Loucy (cell line): ENCODE data around the gene SLC11A1.

Experiments
- H2AFZ ChIP-seq: fragments of 200-600 bp; sonication (generic); 2 replicates; pipeline ENCODE4 v1.6.0; 2016; ENCODE audit warnings: antibody characterized with exemption, mild to moderate bottlenecking, low read length, moderate library complexity
- H3F3A ChIP-seq: fragments of 200-600 bp; 2 replicates; pipeline ENCODE4 v1.6.0; 2016; ENCODE audit warnings: antibody characterized with exemption, low read depth, mild to moderate bottlenecking
- H3K27me3 ChIP-seq: fragments of 200-600 bp; sonication (generic); 2 replicates; pipeline ENCODE4 v1.6.1; 2014; ENCODE audit warnings: low read length, mild to moderate bottlenecking; ENCODE audit not compliant: insufficient read depth, poor library complexity, severe bottlenecking
- H3K36me3 ChIP-seq: fragments of 200-600 bp; sonication (generic); 2 replicates; pipeline ENCODE4 v1.6.1; 2016; ENCODE audit warnings: low read length; ENCODE audit not compliant: insufficient read depth
- H3K4me1 ChIP-seq: fragments of 200-600 bp; sonication (generic); 2 replicates; pipeline ENCODE4 v1.5.1; 2014; ENCODE audit warnings: low read length, mild to moderate bottlenecking; ENCODE audit not compliant: insufficient read depth, poor library complexity, severe bottlenecking
- H3K4me2 ChIP-seq: fragments of 200-600 bp; sonication (generic); 2 replicates; pipeline ENCODE4 v1.6.0; 2014; ENCODE audit warnings: antibody characterized with exemption, low read length, low read depth, mild to moderate bottlenecking; ENCODE audit not compliant: poor library complexity, severe bottlenecking
- H3K4me3 ChIP-seq: fragments of 200-600 bp; sonication (generic); 2 replicates; pipeline ENCODE4 v1.5.1; 2014; ENCODE audit warnings: low read length, mild to moderate bottlenecking, mixed read lengths; ENCODE audit not compliant: poor library complexity, severe bottlenecking
- H3K79me2 ChIP-seq: fragments of 200-600 bp; sonication (generic); 2 replicates; pipeline ENCODE4 v1.6.1; 2014; ENCODE audit warnings: low read length; ENCODE audit not compliant: insufficient read depth
- H3K9ac ChIP-seq: fragments of 200-600 bp; sonication (generic); 2 replicates; pipeline ENCODE4 v1.6.0; 2014; ENCODE audit warnings: mild to moderate bottlenecking, low read depth, low read length, moderate library complexity; ENCODE audit not compliant: poor library complexity, severe bottlenecking
- H3K9me2 ChIP-seq: fragments of 200-600 bp; sonication (generic); replicated peaks from 2 replicates; pipeline ENCODE4 v1.6.1; 2016; ENCODE audit warnings: low read depth, low read length, mixed read lengths
- H3K9me3 ChIP-seq: fragments of 200-600 bp; sonication (generic); 2 replicates; pipeline ENCODE4 v1.6.1; 2014; ENCODE audit warnings: mild to moderate bottlenecking, antibody characterized with exemption, low read length, low read depth; ENCODE audit not compliant: insufficient read depth
- H4K20me1 ChIP-seq: fragments of 200-600 bp; sonication (generic); 2 replicates; pipeline ENCODE4 v1.6.0; 2014; ENCODE audit warnings: antibody characterized with exemption, low read length, mild to moderate bottlenecking; ENCODE audit not compliant: insufficient read depth, poor library complexity, severe bottlenecking
- CTCF ChIP-seq: fragments of 200-600 bp; sonication (generic); conservative IDR thresholded peaks from 2 replicates; pipeline ENCODE4 v1.5.1; 2014; ENCODE audit warnings: mild to moderate bottlenecking, antibody characterized with exemption, low read length
- EZH2phosphoT487 ChIP-seq: fragments of 200-600 bp; IDR thresholded peaks from 2 replicates; pipeline ENCODE4 v1.6.1; 2018; ENCODE audit warnings: antibody characterized with exemption, mild to moderate bottlenecking, moderate library complexity, borderline replicate concordance

Gene SLC11A1

GRCh38 chr2:218405746-218406208 lies 23.7 kb downstream of the SLC11A1 start:
- H3K9me3 ChIP-seq, result no peaks in the 10 kb centered on the region
- TF ChIP-seq EZH2phosphoT487 (no peak), CTCF (no peak)
- H2AFZ ChIP-seq, result peak overlapping the region; percentile 74
- H3F3A ChIP-seq, result no peaks in the 10 kb centered on the region
- H3K79me2 ChIP-seq, result peaks cover 40% of the 10 kb centered on the region
- no peaks in the 10 kb centered on the region for H3K9me2 ChIP-seq
- H3K4me3 ChIP-seq, result peak overlapping the region; percentile 77
- H4K20me1 ChIP-seq, result peaks cover 26% of the 10 kb centered on the region
- H3K9ac ChIP-seq, result peak overlapping the region; percentile 78
- H3K4me1 ChIP-seq, result peaks cover 44% of the 10 kb centered on the region
- no peaks in the 10 kb centered on the region for H3K27me3 ChIP-seq
- H3K4me2 ChIP-seq, result peak overlapping the region; percentile 95
- peaks cover 22% of the 10 kb centered on the region; the same call in 1 of the 2 replicates for H3K36me3 ChIP-seq

GRCh38 chr2:218406209-218406948 lies 24.3 kb downstream of the SLC11A1 start:
- H3K4me2 ChIP-seq, result peak overlapping the region; percentile 95
- H3F3A ChIP-seq, result no peaks in the 10 kb centered on the region
- H3K79me2 ChIP-seq, result peaks cover 34% of the 10 kb centered on the region
- H3K9me3 ChIP-seq, result no peaks in the 10 kb centered on the region
- H3K4me1 ChIP-seq, result peaks cover 40% of the 10 kb centered on the region
- TF ChIP-seq CTCF, result peak; percentile 74
- TF ChIP-seq EZH2phosphoT487, result no peak
- H3K9me2 ChIP-seq, result no peaks in the 10 kb centered on the region
- peak overlapping the region; percentile 74 for H2AFZ ChIP-seq
- H3K4me3 ChIP-seq, result peak overlapping the region; percentile 77
- no peaks in the 10 kb centered on the region for H3K27me3 ChIP-seq
- H3K9ac ChIP-seq, result peak overlapping the region; percentile 78
- H3K36me3 ChIP-seq, result peaks cover 22% of the 10 kb centered on the region; the same call in 1 of the 2 replicates
- H4K20me1 ChIP-seq, result peaks cover 21% of the 10 kb centered on the region

GRCh38 chr2:218406949-218407618 lies 25.0 kb downstream of the SLC11A1 start:
- Histone ChIP-seq H3K4me1 (peaks cover 33% of the 10 kb centered on the region), H3K4me3 (peak overlapping the region; percentile 72), H3F3A (no peaks in the 10 kb centered on the region), H3K9ac (peak overlapping the region; percentile 72), H3K79me2 (peaks cover 27% of the 10 kb centered on the region), H3K36me3 (peaks cover 20% of the 10 kb centered on the region; the same call in 1 of the 2 replicates), H2AFZ (peak overlapping the region; percentile 73), H3K4me2 (peak overlapping the region; percentile 72), H3K9me2 (no peaks in the 10 kb centered on the region), H3K9me3 (no peaks in the 10 kb centered on the region), H3K27me3 (no peaks in the 10 kb centered on the region), H4K20me1 (peaks cover 14% of the 10 kb centered on the region)
- TF ChIP-seq EZH2phosphoT487, result no peak
